ENCODE measurements around the gene PPP2R2B.

DNA sequence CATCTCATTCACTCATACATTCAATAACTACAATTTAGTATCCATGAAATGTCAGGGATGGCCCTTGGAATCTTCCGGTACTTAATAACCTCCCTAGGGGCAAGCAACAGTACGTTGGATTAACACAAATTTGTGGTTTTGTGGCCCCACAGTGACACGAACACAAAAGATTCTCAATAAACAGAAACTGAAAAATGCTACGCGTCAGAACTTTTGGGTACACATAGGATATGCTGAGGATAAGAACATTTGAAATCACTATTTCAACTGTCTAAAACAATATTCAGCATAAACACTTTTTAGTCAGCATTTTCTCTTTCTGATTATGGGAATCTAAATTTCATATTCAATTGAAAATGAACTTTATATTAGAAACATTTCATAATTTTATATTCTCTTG lies 255.5 kb downstream of the PPP2R2B start:
- TF ChIP-seq EZH2 (IDR thresholded peaks at IDR 0.05; ENCODE audit: low read length, missing control alignments), result no peak
- TF ChIP-seq, protein P1, sequence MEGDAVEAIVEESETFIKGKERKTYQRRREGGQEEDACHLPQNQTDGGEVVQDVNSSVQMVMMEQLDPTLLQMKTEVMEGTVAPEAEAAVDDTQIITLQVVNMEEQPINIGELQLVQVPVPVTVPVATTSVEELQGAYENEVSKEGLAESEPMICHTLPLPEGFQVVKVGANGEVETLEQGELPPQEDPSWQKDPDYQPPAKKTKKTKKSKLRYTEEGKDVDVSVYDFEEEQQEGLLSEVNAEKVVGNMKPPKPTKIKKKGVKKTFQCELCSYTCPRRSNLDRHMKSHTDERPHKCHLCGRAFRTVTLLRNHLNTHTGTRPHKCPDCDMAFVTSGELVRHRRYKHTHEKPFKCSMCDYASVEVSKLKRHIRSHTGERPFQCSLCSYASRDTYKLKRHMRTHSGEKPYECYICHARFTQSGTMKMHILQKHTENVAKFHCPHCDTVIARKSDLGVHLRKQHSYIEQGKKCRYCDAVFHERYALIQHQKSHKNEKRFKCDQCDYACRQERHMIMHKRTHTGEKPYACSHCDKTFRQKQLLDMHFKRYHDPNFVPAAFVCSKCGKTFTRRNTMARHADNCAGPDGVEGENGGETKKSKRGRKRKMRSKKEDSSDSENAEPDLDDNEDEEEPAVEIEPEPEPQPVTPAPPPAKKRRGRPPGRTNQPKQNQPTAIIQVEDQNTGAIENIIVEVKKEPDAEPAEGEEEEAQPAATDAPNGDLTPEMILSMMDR (conservative IDR thresholded peaks at IDR 0.05 in 1 of 2, IDR thresholded peaks at IDR 0.05 in 1 of 2; ENCODE audit: low read depth in 1 of 2, low read length in 2 of 2), result no peak

All from fibroblast of lung (primary cell).